ENCODE measurements around the gene NPNT.

The NPNT gene

DNA sequence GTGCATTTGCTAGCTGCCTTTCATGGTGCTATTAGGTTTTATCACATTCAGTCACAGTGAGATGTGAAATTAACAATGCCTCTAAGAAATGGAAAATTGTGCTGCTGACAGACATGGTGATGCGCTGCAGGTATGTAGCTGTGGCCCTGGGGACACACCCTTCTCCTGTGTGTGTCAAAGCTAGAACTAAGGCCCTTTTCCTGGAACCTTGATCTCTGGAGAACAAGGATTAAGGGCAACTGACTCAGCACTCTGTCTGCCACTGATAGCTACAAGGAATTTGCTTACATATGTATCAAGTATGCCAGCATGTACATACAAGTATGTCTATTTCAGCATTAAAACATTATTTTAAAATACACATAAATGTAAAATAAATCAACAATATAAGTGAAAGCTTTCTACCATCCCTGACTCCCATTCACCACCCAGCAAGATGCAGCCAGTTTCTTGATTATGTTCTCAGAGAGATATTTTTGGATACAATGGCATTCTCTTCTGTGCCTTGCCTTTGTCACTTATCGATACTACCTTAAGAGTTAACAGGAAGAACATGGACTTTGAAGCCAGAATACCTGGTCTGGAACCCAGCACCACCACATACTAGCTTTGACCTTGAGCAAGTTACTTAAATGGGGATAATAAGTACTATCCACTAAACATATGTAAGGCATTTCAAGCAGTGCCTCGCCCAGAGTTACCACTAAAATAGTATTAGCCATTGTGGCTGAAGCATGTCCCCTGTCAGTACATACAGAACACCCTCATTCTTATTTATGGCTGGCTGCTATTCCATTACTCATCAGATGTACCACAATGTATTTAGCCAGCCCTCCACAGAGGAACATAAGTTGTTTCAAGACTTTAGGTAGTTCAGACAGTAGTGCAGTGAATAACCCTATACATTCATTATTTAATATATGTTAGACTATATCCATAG lies 68.5 kb downstream of the NPNT start:
- peaks cover 9% of the 10 kb centered on the region for H3K9me3 Mint-ChIP-seq
- H3K4me1 Mint-ChIP-seq, result no peaks in the 10 kb centered on the region
- no peak overlapping the region for H3K27ac Mint-ChIP-seq (ENCODE audit: low read depth)
- peaks cover 15% of the 10 kb centered on the region for H3K27me3 Mint-ChIP-seq
- H3K36me3 Mint-ChIP-seq (ENCODE audit: insufficient read depth), result no peaks in the 10 kb centered on the region
- DNase-seq (ENCODE audit: low spot score in 2 of 2) (no peak), ATAC-seq (replicated peaks; ENCODE audit: extremely low read depth, poor library complexity, severe bottlenecking) (no peak)
- no peak overlapping the region for H3K4me3 Mint-ChIP-seq

DNA sequence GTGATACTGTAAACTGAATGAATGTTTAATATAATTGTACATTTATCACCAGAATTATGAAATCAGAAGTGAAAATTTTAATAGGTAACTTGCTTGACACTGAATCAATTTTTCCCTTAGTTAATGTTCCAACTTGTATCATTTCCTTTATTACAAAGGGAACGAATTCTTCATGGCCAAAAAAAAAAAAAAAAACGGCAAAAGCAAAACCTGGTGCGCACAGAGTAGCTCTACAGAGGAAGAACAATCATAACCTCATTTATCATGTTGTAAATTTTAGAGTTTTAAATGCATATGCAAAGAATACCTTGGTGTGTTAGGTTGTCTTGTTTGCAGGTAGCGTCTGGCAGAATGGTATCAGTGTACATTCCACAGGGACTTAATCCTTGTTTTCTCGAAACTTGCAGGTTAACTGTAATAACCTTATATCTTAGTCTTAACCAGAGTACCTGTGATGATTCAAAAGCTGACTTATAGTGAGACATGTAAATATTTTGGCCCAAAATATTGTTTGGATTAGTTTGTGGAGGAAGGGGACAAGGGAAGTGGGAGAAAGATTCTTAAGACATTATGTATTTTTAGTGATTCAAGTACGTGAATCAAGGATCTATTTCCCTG lies 70.0 kb downstream of the NPNT start:
- no peak for ATAC-seq (replicated peaks; ENCODE audit: extremely low read depth, poor library complexity, severe bottlenecking)
- Mint-ChIP-seq H3K4me1 (no peaks in the 10 kb centered on the region), H3K4me3 (no peak overlapping the region), H3K9me3 (peaks cover 9% of the 10 kb centered on the region), H3K27ac (ENCODE audit: low read depth) (no peak overlapping the region), H3K27me3 (peaks cover 16% of the 10 kb centered on the region), H3K36me3 (ENCODE audit: insufficient read depth) (no peaks in the 10 kb centered on the region)
- no peak for DNase-seq (ENCODE audit: low spot score in 2 of 2)

DNA sequence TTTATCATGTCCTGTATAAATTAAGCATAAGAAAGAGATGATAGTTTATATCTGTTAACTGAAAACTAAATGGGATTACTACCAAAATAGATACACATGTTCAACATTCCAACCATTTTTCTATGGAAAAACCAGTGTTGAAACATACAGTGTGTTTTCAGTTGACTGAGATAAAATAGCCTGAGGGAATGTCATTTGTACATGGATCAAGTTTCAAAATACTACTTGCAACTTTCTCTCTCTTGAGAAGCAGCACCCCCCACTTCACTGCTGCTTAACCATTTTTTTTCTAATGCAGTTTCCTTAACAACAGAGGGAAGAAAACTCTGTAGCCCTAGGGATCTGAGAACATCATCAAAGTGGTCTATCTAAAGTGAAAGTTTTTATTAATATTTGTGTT lies 70.8 kb downstream of the NPNT start:
- Mint-ChIP-seq H3K36me3 (ENCODE audit: insufficient read depth) (no peaks in the 10 kb centered on the region), H3K4me3 (no peak overlapping the region), H3K27me3 (peaks cover 24% of the 10 kb centered on the region), H3K4me1 (no peaks in the 10 kb centered on the region), H3K27ac (ENCODE audit: low read depth) (no peak overlapping the region), H3K9me3 (peaks cover 9% of the 10 kb centered on the region)
- DNase-seq (ENCODE audit: low spot score in 2 of 2) (no peak), ATAC-seq (replicated peaks; ENCODE audit: extremely low read depth, poor library complexity, severe bottlenecking) (no peak)

DNA sequence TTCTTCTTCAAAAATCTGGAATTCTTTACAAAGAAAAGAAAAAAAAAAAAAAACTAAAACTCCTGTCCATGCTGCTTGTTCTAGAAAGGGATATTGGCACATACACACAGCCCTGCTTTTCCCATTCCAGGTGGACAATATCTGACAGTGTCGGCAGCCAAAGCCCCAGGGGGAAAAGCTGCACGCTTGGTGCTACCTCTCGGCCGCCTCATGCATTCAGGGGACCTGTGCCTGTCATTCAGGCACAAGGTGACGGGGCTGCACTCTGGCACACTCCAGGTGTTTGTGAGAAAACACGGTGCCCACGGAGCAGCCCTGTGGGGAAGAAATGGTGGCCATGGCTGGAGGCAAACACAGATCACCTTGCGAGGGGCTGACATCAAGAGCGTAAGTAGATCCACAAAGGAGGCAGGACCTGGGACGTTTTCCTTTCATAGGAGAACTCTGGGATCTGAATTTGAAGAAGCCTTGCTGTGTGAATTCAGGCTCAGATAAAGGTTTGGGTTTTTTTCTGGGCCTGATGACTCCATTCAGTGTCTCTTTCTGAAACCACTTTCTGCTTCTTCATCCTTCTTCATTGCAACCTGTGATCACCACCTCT lies 71.9 kb downstream of the NPNT start:
- Mint-ChIP-seq H3K4me1 (no peaks in the 10 kb centered on the region), H3K9me3 (peaks cover 4% of the 10 kb centered on the region), H3K4me3 (no peak overlapping the region), H3K27ac (ENCODE audit: low read depth) (no peak overlapping the region), H3K36me3 (ENCODE audit: insufficient read depth) (no peaks in the 10 kb centered on the region), H3K27me3 (peaks cover 17% of the 10 kb centered on the region)
- no peak for DNase-seq (ENCODE audit: low spot score in 2 of 2)
- no peak for ATAC-seq (replicated peaks; ENCODE audit: extremely low read depth, poor library complexity, severe bottlenecking)

DNA sequence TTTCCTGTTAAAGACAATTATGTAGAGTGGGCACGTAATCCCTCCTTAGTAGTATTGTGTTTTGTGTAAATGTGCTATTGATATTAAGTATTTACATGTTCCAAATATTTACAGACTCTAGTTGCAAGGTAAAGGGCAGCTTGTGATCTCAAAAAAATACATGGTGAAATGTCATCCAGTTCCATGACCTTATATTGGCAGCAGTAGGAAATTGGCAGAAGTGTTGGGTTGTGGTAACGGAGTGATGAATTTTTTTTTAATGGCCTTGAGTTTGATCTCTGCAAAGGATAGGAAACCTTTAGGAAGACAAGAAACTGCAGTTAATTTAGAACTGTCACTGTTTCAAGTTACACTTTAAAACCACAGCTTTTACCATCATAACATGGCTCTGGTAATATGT lies 74.3 kb downstream of the NPNT start:
- no peak for ATAC-seq (replicated peaks; ENCODE audit: extremely low read depth, poor library complexity, severe bottlenecking)
- Mint-ChIP-seq H3K27me3 (peaks cover 11% of the 10 kb centered on the region), H3K9me3 (no peaks in the 10 kb centered on the region), H3K36me3 (ENCODE audit: insufficient read depth) (no peaks in the 10 kb centered on the region), H3K4me1 (no peaks in the 10 kb centered on the region), H3K27ac (ENCODE audit: low read depth) (no peak overlapping the region), H3K4me3 (no peak overlapping the region)
- DNase-seq (ENCODE audit: low spot score in 2 of 2), result no peak

DNA sequence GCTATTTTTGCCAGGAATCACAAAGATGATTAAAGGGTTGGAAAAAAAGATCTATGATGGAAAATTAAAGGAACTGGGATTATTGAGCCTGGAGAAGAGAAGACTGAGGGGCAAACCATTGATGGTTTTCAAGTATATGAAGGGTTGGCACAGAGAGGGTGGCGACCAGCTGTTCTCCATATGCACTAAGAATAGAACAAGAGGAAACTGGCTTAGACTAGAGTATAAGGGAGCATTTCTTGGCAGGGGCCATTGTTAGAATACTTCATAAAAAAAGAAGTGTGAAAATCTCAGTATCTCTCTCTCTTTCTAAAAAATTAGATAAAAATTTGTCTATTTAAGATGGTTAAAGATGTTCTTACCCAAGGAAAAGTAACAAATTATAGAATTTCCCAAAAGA lies 75.1 kb downstream of the NPNT start:
- H3K27ac Mint-ChIP-seq (ENCODE audit: low read depth), result no peak overlapping the region
- H3K27me3 Mint-ChIP-seq, result peaks cover 11% of the 10 kb centered on the region

DNA sequence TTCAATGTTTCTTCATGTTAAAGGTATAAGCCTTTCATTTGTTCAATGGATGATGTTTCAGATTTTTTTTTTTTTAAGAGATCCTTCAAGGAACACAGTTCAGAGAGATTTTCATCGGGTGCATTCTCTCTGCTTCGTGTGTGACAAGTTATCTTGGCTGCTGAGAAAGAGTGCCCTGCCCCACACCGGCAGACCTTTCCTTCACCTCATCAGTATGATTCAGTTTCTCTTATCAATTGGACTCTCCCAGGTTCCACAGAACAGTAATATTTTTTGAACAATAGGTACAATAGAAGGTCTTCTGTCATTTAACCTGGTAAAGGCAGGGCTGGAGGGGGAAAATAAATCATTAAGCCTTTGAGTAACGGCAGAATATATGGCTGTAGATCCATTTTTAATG lies 75.8 kb downstream of the NPNT start:
- Mint-ChIP-seq H3K4me1 (no peaks in the 10 kb centered on the region), H3K9me3 (no peaks in the 10 kb centered on the region), H3K4me3 (no peak overlapping the region), H3K27ac (ENCODE audit: low read depth) (no peak overlapping the region), H3K36me3 (ENCODE audit: insufficient read depth) (no peaks in the 10 kb centered on the region), H3K27me3 (peaks cover 11% of the 10 kb centered on the region)
- ATAC-seq (replicated peaks; ENCODE audit: extremely low read depth, poor library complexity, severe bottlenecking) (no peak), DNase-seq (ENCODE audit: low spot score in 2 of 2) (no peak)

More for the DNA sequence above, 75.1 kb downstream of the NPNT start:
- Mint-ChIP-seq H3K36me3 (ENCODE audit: insufficient read depth) (no peaks in the 10 kb centered on the region), H3K9me3 (no peaks in the 10 kb centered on the region), H3K4me3 (no peak overlapping the region), H3K4me1 (no peaks in the 10 kb centered on the region)
- DNase-seq (ENCODE audit: low spot score in 2 of 2) (no peak), ATAC-seq (replicated peaks; ENCODE audit: extremely low read depth, poor library complexity, severe bottlenecking) (no peak)

DNA sequence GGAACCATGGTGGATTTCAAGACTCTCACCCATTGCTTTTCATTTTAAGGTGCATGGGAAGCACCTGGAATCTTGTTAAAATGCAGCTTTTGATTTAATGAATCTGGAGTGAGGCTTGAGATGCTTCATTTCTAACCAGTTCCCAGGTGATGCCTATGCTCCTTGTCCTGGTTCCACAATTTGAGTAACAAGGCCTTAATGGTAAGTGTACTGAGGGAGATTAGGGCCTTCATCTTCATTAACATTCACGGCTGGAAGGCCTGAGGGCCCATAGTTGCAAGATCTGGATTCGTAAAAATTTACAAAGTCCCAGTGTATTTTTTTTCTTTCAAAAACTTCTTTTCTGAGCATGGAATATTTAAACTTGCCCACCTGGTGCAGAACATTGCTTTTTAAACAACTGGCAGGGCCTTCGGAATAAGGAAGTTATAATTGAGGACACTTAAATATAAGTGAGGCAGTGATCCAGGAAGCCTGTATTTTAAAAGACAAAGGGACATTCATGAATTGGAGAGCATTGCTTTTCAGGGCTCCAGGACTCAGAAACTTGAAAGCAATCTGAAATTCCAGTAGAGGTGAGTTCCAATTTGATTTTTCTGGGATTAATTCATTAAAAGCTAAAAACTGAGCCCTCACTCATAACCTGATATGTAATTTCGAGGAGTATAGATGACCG lies 77.8 kb downstream of the NPNT start:
- DNase-seq (ENCODE audit: low spot score in 2 of 2) (no peak), ATAC-seq (replicated peaks; ENCODE audit: extremely low read depth, poor library complexity, severe bottlenecking) (no peak)
- H3K36me3 Mint-ChIP-seq (ENCODE audit: insufficient read depth), result no peaks in the 10 kb centered on the region

DNA sequence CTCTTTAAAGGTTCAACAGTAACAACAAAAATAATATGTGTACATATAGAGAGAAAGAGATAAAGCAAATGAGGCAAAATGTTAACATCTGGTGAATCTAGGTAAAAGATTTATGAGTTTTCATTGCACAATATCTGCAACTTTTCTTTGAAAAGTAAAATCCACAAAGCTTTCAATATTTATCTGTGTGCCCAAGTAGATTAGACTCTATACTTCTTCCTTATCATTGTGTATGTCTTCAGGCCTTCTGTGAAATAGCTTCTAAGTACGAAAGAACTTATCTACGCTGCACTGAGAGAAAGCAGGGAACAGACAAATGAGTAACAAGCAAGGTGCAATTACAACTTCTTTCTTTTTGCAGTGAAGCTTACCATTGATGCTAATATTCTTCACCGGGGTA lies 81.6 kb downstream of the NPNT start:
- Mint-ChIP-seq H3K4me3 (no peak overlapping the region), H3K4me1 (no peaks in the 10 kb centered on the region), H3K27ac (ENCODE audit: low read depth) (no peak overlapping the region), H3K36me3 (ENCODE audit: insufficient read depth) (no peaks in the 10 kb centered on the region), H3K27me3 (no peaks in the 10 kb centered on the region), H3K9me3 (no peaks in the 10 kb centered on the region)
- DNase-seq (ENCODE audit: low spot score in 2 of 2), result no peak
- no peak for ATAC-seq (replicated peaks; ENCODE audit: extremely low read depth, poor library complexity, severe bottlenecking)

More for the DNA sequence above, 77.8 kb downstream of the NPNT start:
- Mint-ChIP-seq H3K4me1 (no peaks in the 10 kb centered on the region), H3K27me3 (peaks cover 11% of the 10 kb centered on the region), H3K4me3 (no peak overlapping the region), H3K9me3 (no peaks in the 10 kb centered on the region), H3K27ac (ENCODE audit: low read depth) (no peak overlapping the region)

DNA sequence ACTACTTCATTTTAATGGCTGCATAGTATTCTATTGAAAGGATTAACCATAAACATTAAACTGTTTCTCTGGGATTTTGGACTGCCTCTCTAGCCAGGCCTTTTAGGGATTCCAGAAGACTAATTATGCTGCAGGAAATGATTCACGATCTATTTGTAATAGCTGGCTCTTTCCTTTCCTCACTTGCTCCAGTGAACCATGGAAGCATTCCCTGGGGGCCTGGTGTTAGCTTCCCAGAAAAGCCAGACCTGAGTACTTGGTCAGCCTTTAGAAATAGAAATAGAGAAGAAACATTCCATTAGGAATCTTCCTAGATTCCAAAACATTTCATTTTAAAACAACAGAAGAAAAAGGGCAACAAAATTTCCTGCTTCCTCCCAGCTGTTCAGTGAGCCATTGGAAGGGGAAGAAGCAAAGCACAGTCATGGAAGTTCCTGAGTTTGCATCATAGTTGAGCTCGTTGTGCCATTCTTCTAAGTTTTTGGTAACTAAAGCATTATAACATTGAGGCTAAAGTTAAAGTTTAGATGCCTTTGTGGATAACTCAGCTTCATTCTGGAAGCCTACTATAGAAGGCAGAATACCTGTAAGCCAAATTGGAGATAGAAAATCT lies 83.5 kb downstream of the NPNT start:
- Mint-ChIP-seq H3K36me3 (ENCODE audit: insufficient read depth) (no peaks in the 10 kb centered on the region), H3K27me3 (no peaks in the 10 kb centered on the region), H3K4me3 (no peak overlapping the region), H3K9me3 (peaks cover 4% of the 10 kb centered on the region), H3K4me1 (no peaks in the 10 kb centered on the region), H3K27ac (ENCODE audit: low read depth) (no peak overlapping the region)
- DNase-seq (ENCODE audit: low spot score in 2 of 2) (no peak), ATAC-seq (replicated peaks; ENCODE audit: extremely low read depth, poor library complexity, severe bottlenecking) (no peak)

DNA sequence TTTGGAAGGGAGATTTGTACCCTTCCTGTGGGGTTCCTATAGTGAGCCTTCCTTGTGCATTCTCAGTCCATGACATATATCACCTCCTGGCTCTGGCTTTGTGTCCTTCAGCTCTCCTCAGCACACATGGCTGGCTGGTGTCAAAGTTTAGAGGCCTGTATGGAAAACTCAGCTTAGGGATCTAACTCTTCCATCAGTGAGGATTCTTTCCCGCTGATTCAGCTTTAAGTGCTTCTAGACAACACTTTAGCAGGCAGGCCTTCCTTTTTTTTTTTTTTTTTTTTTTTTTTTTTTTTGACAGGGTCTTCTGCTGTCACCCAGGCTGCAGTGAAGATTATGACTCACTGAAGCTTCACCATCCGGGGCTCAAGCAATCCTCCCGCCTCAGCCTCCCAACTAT lies 84.2 kb downstream of the NPNT start:
- H3K4me3 Mint-ChIP-seq, result no peak overlapping the region
- no peaks in the 10 kb centered on the region for H3K27me3 Mint-ChIP-seq
- no peaks in the 10 kb centered on the region for H3K36me3 Mint-ChIP-seq (ENCODE audit: insufficient read depth)
- DNase-seq (ENCODE audit: low spot score in 2 of 2) (no peak), ATAC-seq (replicated peaks; ENCODE audit: extremely low read depth, poor library complexity, severe bottlenecking) (no peak)
- no peaks in the 10 kb centered on the region for H3K4me1 Mint-ChIP-seq
- H3K9me3 Mint-ChIP-seq, result peaks cover 5% of the 10 kb centered on the region
- H3K27ac Mint-ChIP-seq (ENCODE audit: low read depth), result no peak overlapping the region

DNA sequence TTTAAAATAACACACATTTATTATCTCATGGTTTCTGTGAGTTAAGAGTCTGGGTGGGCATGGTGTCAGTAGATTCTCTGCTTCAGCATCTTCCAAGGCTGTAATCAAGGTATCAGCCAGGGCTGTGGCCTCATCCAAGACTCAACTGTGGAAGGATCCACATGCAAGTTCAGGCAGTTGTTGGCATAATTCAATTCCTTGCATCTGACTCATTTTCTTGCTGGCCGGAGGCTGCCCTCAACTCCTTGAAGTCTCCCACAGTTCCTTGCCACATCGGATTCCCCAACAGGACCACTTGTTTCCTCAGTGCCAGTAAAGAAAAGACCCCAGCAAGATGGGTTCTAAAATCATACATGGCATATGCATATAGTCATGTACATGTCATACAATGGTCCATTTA lies 93.4 kb downstream of the NPNT start:
- no peak for DNase-seq (ENCODE audit: low spot score in 2 of 2)
- peaks cover 2% of the 10 kb centered on the region for H3K9me3 Mint-ChIP-seq
- H3K27ac Mint-ChIP-seq (ENCODE audit: low read depth), result no peak overlapping the region
- H3K27me3 Mint-ChIP-seq, result no peaks in the 10 kb centered on the region
- peaks cover 3% of the 10 kb centered on the region for H3K36me3 Mint-ChIP-seq (ENCODE audit: insufficient read depth)
- no peak for ATAC-seq (replicated peaks; ENCODE audit: extremely low read depth, poor library complexity, severe bottlenecking)
- no peak overlapping the region for H3K4me3 Mint-ChIP-seq
- no peaks in the 10 kb centered on the region for H3K4me1 Mint-ChIP-seq

Data from central memory CD8-positive, alpha-beta T cell (primary cell).